ENCODE results near the gene CACNG4. TPM values are rescaled to one million over a fixed set of nuclear protein-coding genes. Genes with fewer than 3 reads are reported as not detected.

The CACNG4 gene
- total RNA-seq, 1 experiment from 2014 or later: 40.3 TPM

- Histone ChIP-seq H3K4me1 (ENCODE audit: control insufficient read depth, insufficient read depth, low read length) (peaks cover 16% of the 10 kb centered on the region), H3K27ac (ENCODE audit: low read length) (no peak overlapping the region), H3K27me3 (ENCODE audit: control insufficient read depth, insufficient read depth, low read length) (no peaks in the 10 kb centered on the region), H3K4me3 (ENCODE audit: low read depth in 2 of 2, low read length in 2 of 2) (no peak overlapping the region), H3K36me3 (ENCODE audit: control insufficient read depth, insufficient read depth, low read length) (no peaks in the 10 kb centered on the region; the same call in 1 of the 2 replicates), H3K9me3 (ENCODE audit: control insufficient read depth, insufficient read depth, low read depth, low read length) (no peaks in the 10 kb centered on the region)
- TF ChIP-seq SIN3A (IDR thresholded peaks at IDR 0.05; ENCODE audit: borderline replicate concordance, insufficient read depth, low read depth, low read length) (no peak), TCF7L2 (IDR thresholded peaks at IDR 0.05; ENCODE audit: low read depth, low read length) (no peak), POLR2AphosphoS5 (IDR thresholded peaks at IDR 0.05; ENCODE audit: low read depth, low read length) (no peak)
- TF ChIP-seq, protein P1, sequence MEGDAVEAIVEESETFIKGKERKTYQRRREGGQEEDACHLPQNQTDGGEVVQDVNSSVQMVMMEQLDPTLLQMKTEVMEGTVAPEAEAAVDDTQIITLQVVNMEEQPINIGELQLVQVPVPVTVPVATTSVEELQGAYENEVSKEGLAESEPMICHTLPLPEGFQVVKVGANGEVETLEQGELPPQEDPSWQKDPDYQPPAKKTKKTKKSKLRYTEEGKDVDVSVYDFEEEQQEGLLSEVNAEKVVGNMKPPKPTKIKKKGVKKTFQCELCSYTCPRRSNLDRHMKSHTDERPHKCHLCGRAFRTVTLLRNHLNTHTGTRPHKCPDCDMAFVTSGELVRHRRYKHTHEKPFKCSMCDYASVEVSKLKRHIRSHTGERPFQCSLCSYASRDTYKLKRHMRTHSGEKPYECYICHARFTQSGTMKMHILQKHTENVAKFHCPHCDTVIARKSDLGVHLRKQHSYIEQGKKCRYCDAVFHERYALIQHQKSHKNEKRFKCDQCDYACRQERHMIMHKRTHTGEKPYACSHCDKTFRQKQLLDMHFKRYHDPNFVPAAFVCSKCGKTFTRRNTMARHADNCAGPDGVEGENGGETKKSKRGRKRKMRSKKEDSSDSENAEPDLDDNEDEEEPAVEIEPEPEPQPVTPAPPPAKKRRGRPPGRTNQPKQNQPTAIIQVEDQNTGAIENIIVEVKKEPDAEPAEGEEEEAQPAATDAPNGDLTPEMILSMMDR (IDR thresholded peaks at IDR 0.05): no peak
- TF ChIP-seq, protein P2, sequence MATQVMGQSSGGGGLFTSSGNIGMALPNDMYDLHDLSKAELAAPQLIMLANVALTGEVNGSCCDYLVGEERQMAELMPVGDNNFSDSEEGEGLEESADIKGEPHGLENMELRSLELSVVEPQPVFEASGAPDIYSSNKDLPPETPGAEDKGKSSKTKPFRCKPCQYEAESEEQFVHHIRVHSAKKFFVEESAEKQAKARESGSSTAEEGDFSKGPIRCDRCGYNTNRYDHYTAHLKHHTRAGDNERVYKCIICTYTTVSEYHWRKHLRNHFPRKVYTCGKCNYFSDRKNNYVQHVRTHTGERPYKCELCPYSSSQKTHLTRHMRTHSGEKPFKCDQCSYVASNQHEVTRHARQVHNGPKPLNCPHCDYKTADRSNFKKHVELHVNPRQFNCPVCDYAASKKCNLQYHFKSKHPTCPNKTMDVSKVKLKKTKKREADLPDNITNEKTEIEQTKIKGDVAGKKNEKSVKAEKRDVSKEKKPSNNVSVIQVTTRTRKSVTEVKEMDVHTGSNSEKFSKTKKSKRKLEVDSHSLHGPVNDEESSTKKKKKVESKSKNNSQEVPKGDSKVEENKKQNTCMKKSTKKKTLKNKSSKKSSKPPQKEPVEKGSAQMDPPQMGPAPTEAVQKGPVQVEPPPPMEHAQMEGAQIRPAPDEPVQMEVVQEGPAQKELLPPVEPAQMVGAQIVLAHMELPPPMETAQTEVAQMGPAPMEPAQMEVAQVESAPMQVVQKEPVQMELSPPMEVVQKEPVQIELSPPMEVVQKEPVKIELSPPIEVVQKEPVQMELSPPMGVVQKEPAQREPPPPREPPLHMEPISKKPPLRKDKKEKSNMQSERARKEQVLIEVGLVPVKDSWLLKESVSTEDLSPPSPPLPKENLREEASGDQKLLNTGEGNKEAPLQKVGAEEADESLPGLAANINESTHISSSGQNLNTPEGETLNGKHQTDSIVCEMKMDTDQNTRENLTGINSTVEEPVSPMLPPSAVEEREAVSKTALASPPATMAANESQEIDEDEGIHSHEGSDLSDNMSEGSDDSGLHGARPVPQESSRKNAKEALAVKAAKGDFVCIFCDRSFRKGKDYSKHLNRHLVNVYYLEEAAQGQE (IDR thresholded peaks at IDR 0.05; ENCODE audit: insufficient read depth in 1 of 2, low read depth in 2 of 2, low read length in 1 of 2): no peak
- ChIA-PET CTCF (no interaction called here), POLR2A (no interaction called here)
- intact Hi-C loops (cut with micrococcal nuclease; ENCODE audit: unreplicated experiment) (no loop called here), in situ Hi-C loops (cut with HindIII; ENCODE audit: low pct_unique_long_range_greater_than_20kb, low sequenced_read_pairs) (no loop called here)
- BruUV-seq (replicated peaks): no TSS peak
- DNase-seq (ENCODE audit: low read depth, low spot score): no peak
- ATAC-seq: no peak
Observed at GRCh38 chr17:66967837-66968543, 3.5 kb downstream of the CACNG4 start.

- DNase-seq (ENCODE audit: low read depth, low spot score) (no peak), ATAC-seq (no peak)
- H3K4me1 ChIP-seq (ENCODE audit: control insufficient read depth, insufficient read depth, low read length): peaks cover 10% of the 10 kb centered on the region
- intact Hi-C loops (cut with micrococcal nuclease; ENCODE audit: unreplicated experiment) (no loop called here), in situ Hi-C loops (cut with HindIII; ENCODE audit: low pct_unique_long_range_greater_than_20kb, low sequenced_read_pairs) (no loop called here)
- no peak overlapping the region for H3K27ac ChIP-seq (ENCODE audit: low read length)
- ChIA-PET POLR2A (no interaction called here), CTCF (no interaction called here)
- H3K36me3 ChIP-seq (ENCODE audit: control insufficient read depth, insufficient read depth, low read length): no peaks in the 10 kb centered on the region; the same call in 1 of the 2 replicates
- no peaks in the 10 kb centered on the region for H3K27me3 ChIP-seq (ENCODE audit: control insufficient read depth, insufficient read depth, low read length)
- no peaks in the 10 kb centered on the region for H3K9me3 ChIP-seq (ENCODE audit: control insufficient read depth, insufficient read depth, low read depth, low read length)
- TF ChIP-seq, protein P2 (IDR thresholded peaks at IDR 0.05; ENCODE audit: insufficient read depth in 1 of 2, low read depth in 2 of 2, low read length in 1 of 2): no peak
- TF ChIP-seq POLR2AphosphoS5 (IDR thresholded peaks at IDR 0.05; ENCODE audit: low read depth, low read length) (no peak), SIN3A (IDR thresholded peaks at IDR 0.05; ENCODE audit: borderline replicate concordance, insufficient read depth, low read depth, low read length) (no peak), TCF7L2 (IDR thresholded peaks at IDR 0.05; ENCODE audit: low read depth, low read length) (no peak)
- TF ChIP-seq, protein P1 (IDR thresholded peaks at IDR 0.05): no peak
- no peak overlapping the region for H3K4me3 ChIP-seq (ENCODE audit: low read depth in 2 of 2, low read length in 2 of 2)
- BruUV-seq (replicated peaks): no TSS peak
Observed at GRCh38 chr17:66968916-66969315, 4.4 kb downstream of the CACNG4 start.

All from Panc1 (cell line).